K562 (cell line): Measurements from ENCODE around the gene CBL. TPM values are rescaled to one million over a fixed set of nuclear protein-coding genes. Genes with fewer than 3 reads are reported as not detected.
A peak's percentile ranks its signal among the peaks of the same experiment; 100 is the strongest.

Source experiments
- DACH1 ChIP-seq: fragments of 450-650 bp; IDR thresholded peaks from 2 replicates; pipeline ENCODE4 v1.6.1; 2018; ENCODE audit not compliant: partially characterized antibody
- GABPA ChIP-seq: fragments of 200-800 bp; sonication (Bioruptor generic); conservative IDR thresholded peaks from 2 replicates; pipeline ENCODE4 v1.6.1; 2016; ENCODE audit warnings: low read depth, missing genetic modification characterization, missing compliant biosample characterization
- HLTF ChIP-seq: fragments of 450-650 bp; IDR thresholded peaks from 2 replicates; pipeline ENCODE4 v1.6.1; 2016
- KDM5B ChIP-seq: fragments of 200-600 bp; sonication (generic); IDR thresholded peaks from 2 replicates; pipeline ENCODE4 v1.6.1; 2012; ENCODE audit warnings: low read depth, mild to moderate bottlenecking, moderate library complexity, low read length, control low read depth, inconsistent platforms; ENCODE audit not compliant: insufficient replicate concordance
- MCM5 ChIP-seq: fragments of 450-650 bp; IDR thresholded peaks from 2 replicates; pipeline ENCODE4 v1.6.1; 2016; ENCODE audit warnings: low read depth
- PHF21A ChIP-seq: fragments of 450-650 bp; IDR thresholded peaks from 2 replicates; pipeline ENCODE4 v1.6.1; 2017; ENCODE audit warnings: low read depth, borderline replicate concordance
- TAF9B ChIP-seq: fragments of 450-650 bp; IDR thresholded peaks from 2 replicates; pipeline ENCODE4 v1.6.1; 2018; ENCODE audit warnings: mild to moderate bottlenecking; ENCODE audit not compliant: partially characterized antibody
- TARDBP ChIP-seq: fragments of 450-650 bp; IDR thresholded peaks from 2 replicates; pipeline ENCODE4 v1.6.1; 2016
- U2AF2 ChIP-seq: fragments of 200-400 bp; formaldehyde crosslinking; optimal IDR thresholded peaks from 2 replicates; pipeline ENCODE3; 2017; ENCODE audit warnings: low read depth, mild to moderate bottlenecking, low read length
- ZBTB17 ChIP-seq: fragments of 450-650 bp; formaldehyde crosslinking; IDR thresholded peaks from 2 replicates; pipeline ENCODE4 v1.4.0; 2020; ENCODE audit warnings: mild to moderate bottlenecking
- polyA plus RNA-seq, 8 experiments: library from polyadenylated mRNA; depleted of rRNA in 4 of 8; stranded (reverse) in 5 of 8; unstranded in 3 of 8; fragments of >200 nt; fragmentation: Nextera tagmentation in 2 of 8; fragmentation: Illumina TruSeq in 1 of 8; extraction: Ambion mirVana in 2 of 8; extraction: Trizol in 1 of 8; gene quantifications; 2 replicates each; pipeline versions ENCODE4 v1.2.1 to v1.2.3, GENCODE V29; 2011 to 2014; ENCODE audit warnings: inconsistent platforms in 1 of 8, missing spikeins in 1 of 8
- total RNA-seq, 7 experiments: library from RNA; depleted of rRNA in 6 of 7; stranded (reverse); fragments of >200 nt in 6 of 7; fragmentation: Illumina TruSeq in 2 of 7; extraction: Trizol in 2 of 7; gene quantifications; 2 replicates each; pipeline versions ENCODE4 v1.2.1 to v1.2.3, GENCODE V29; 2011 to 2021; ENCODE audit warnings: low replicate concordance in 1 of 7
- TF ChIP-seq, protein P1 (sequence below): fragments of 450-650 bp; formaldehyde crosslinking; IDR thresholded peaks from 2 replicates; pipeline ENCODE4 v1.4.0; 2020; ENCODE audit warnings: mild to moderate bottlenecking, moderate library complexity
- TF ChIP-seq, protein P2 (sequence below): fragments of 200-800 bp; sonication (Bioruptor generic); IDR thresholded peaks from 2 replicates; pipeline ENCODE4 v1.6.1; 2016; ENCODE audit warnings: missing genetic modification characterization, missing compliant biosample characterization
- TF ChIP-seq, protein P3 (sequence below): fragments of 450-650 bp; conservative IDR thresholded peaks from 2 replicates; pipeline ENCODE4 v1.6.1; 2016; ENCODE audit warnings: missing genetic modification characterization, low read depth, mild to moderate bottlenecking, missing compliant biosample characterization, moderate library complexity
- TF ChIP-seq, protein P4 (sequence below): sonication (generic); formaldehyde crosslinking; IDR thresholded peaks from 2 replicates; pipeline ENCODE4 v1.8.1; 2023; ENCODE audit warnings: mild to moderate bottlenecking, missing genetic modification reagents
- TF ChIP-seq, protein P5 (sequence below): fragments of 250-450 bp; sonication (Bioruptor Pico); IDR thresholded peaks from 2 replicates; pipeline ENCODE4 v1.5.0; 2020; ENCODE audit warnings: mild to moderate bottlenecking, borderline replicate concordance

CBL gene
- total and polyA plus RNA-seq, 9 of the 15 experiments (the other 6 are each of a cell fraction or from before 2014, with no cell fraction given), result 3.2 to 24.9 (median 9.9) TPM

DNA sequence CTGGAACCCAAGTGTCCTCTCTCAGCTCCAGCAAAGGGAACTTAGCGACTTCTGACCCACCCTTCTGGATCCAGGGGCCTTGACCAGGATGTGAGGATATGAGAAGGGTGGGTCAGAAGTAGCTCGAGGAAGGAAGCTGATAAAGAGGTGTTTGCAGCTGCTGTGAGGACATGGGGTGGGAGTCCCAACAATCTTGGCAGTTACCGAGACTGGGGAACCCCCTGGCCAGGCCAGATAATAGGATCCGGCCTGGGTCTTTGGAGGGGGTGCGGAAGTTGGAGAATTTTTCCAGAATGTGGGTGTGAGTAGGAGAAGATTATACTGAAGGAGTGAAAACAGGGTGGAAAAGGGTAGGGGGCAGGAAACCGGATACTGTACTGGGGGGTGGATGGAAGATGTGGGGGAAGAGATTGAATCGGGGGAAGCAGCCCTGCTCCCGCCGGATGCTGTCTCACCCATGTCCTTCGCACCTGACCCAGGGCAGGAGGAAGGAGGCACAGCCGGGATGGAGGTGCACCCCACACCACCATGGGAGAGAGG, 113.6 kb downstream of the CBL start (continued):
- TF ChIP-seq, protein P1, sequence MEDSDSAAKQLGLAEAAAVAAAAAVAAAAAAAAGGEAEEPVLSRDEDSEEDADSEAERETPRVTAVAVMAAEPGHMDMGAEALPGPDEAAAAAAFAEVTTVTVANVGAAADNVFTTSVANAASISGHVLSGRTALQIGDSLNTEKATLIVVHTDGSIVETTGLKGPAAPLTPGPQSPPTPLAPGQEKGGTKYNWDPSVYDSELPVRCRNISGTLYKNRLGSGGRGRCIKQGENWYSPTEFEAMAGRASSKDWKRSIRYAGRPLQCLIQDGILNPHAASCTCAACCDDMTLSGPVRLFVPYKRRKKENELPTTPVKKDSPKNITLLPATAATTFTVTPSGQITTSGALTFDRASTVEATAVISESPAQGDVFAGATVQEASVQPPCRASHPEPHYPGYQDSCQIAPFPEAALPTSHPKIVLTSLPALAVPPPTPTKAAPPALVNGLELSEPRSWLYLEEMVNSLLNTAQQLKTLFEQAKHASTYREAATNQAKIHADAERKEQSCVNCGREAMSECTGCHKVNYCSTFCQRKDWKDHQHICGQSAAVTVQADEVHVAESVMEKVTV (CRISPR knock-in tag), result no peak
- TF ChIP-seq ZBTB17 (CRISPR knock-in tag) (no peak), DACH1 (peak; percentile 21), PHF21A (peak; percentile 79), HLTF (no peak), GABPA (tag) (peak; percentile 28; the same call in 1 of the 2 replicates), KDM5B (no peak), TAF9B (peak; percentile 54), MCM5 (no peak), TARDBP (no peak), U2AF2 (no peak)
- TF ChIP-seq, protein P2, sequence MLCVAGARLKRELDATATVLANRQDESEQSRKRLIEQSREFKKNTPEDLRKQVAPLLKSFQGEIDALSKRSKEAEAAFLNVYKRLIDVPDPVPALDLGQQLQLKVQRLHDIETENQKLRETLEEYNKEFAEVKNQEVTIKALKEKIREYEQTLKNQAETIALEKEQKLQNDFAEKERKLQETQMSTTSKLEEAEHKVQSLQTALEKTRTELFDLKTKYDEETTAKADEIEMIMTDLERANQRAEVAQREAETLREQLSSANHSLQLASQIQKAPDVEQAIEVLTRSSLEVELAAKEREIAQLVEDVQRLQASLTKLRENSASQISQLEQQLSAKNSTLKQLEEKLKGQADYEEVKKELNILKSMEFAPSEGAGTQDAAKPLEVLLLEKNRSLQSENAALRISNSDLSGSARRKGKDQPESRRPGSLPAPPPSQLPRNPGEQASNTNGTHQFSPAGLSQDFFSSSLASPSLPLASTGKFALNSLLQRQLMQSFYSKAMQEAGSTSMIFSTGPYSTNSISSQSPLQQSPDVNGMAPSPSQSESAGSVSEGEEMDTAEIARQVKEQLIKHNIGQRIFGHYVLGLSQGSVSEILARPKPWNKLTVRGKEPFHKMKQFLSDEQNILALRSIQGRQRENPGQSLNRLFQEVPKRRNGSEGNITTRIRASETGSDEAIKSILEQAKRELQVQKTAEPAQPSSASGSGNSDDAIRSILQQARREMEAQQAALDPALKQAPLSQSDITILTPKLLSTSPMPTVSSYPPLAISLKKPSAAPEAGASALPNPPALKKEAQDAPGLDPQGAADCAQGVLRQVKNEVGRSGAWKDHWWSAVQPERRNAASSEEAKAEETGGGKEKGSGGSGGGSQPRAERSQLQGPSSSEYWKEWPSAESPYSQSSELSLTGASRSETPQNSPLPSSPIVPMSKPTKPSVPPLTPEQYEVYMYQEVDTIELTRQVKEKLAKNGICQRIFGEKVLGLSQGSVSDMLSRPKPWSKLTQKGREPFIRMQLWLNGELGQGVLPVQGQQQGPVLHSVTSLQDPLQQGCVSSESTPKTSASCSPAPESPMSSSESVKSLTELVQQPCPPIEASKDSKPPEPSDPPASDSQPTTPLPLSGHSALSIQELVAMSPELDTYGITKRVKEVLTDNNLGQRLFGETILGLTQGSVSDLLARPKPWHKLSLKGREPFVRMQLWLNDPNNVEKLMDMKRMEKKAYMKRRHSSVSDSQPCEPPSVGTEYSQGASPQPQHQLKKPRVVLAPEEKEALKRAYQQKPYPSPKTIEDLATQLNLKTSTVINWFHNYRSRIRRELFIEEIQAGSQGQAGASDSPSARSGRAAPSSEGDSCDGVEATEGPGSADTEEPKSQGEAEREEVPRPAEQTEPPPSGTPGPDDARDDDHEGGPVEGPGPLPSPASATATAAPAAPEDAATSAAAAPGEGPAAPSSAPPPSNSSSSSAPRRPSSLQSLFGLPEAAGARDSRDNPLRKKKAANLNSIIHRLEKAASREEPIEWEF, result no peak
- TF ChIP-seq, protein P3, sequence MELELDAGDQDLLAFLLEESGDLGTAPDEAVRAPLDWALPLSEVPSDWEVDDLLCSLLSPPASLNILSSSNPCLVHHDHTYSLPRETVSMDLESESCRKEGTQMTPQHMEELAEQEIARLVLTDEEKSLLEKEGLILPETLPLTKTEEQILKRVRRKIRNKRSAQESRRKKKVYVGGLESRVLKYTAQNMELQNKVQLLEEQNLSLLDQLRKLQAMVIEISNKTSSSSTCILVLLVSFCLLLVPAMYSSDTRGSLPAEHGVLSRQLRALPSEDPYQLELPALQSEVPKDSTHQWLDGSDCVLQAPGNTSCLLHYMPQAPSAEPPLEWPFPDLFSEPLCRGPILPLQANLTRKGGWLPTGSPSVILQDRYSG (tag), result no peak
- TF ChIP-seq, protein P4, sequence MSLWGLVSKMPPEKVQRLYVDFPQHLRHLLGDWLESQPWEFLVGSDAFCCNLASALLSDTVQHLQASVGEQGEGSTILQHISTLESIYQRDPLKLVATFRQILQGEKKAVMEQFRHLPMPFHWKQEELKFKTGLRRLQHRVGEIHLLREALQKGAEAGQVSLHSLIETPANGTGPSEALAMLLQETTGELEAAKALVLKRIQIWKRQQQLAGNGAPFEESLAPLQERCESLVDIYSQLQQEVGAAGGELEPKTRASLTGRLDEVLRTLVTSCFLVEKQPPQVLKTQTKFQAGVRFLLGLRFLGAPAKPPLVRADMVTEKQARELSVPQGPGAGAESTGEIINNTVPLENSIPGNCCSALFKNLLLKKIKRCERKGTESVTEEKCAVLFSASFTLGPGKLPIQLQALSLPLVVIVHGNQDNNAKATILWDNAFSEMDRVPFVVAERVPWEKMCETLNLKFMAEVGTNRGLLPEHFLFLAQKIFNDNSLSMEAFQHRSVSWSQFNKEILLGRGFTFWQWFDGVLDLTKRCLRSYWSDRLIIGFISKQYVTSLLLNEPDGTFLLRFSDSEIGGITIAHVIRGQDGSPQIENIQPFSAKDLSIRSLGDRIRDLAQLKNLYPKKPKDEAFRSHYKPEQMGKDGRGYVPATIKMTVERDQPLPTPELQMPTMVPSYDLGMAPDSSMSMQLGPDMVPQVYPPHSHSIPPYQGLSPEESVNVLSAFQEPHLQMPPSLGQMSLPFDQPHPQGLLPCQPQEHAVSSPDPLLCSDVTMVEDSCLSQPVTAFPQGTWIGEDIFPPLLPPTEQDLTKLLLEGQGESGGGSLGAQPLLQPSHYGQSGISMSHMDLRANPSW, result no peak
- TF ChIP-seq, protein P5, sequence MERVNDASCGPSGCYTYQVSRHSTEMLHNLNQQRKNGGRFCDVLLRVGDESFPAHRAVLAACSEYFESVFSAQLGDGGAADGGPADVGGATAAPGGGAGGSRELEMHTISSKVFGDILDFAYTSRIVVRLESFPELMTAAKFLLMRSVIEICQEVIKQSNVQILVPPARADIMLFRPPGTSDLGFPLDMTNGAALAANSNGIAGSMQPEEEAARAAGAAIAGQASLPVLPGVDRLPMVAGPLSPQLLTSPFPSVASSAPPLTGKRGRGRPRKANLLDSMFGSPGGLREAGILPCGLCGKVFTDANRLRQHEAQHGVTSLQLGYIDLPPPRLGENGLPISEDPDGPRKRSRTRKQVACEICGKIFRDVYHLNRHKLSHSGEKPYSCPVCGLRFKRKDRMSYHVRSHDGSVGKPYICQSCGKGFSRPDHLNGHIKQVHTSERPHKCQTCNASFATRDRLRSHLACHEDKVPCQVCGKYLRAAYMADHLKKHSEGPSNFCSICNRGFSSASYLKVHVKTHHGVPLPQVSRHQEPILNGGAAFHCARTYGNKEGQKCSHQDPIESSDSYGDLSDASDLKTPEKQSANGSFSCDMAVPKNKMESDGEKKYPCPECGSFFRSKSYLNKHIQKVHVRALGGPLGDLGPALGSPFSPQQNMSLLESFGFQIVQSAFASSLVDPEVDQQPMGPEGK (CRISPR knock-in tag), result no peak
